B cell (primary cell): Measurements from ENCODE around the gene ADAMTS19. TPM values are rescaled to one million over a fixed set of nuclear protein-coding genes. Genes with fewer than 3 reads are reported as not detected.

Experiments
- ATAC-seq: fragments of 200-7000 bp; cut with Tn5 transposase; one replicate; pipeline ENCODE4 v1.10.0; 2021; ENCODE audit warnings: low read depth, mild to moderate bottlenecking, moderate number of reproducible peaks, moderate library complexity
- CTCF ChIA-PET: fragments of 350-600 bp; sonication (Branson Sonifier 250); formaldehyde crosslinking; loops from one replicate; lab custom pipeline; 2021; ENCODE audit warnings: antibody characterized with exemption, inconsistent platforms; lab: Charles Lee
- POLR2A ChIA-PET: fragments of 350-600 bp; sonication (Branson Sonifier 250); formaldehyde crosslinking; loops from one replicate; lab custom pipeline; 2021; ENCODE audit warnings: antibody characterized with exemption; lab: Charles Lee
- DNase-seq: peaks from one replicate; pipeline ENCODE4 v3.0.0; 2013
- H2AFZ ChIP-seq: 2 replicates; pipeline ENCODE4 v1.6.1; 2012; ENCODE audit warnings: mild to moderate bottlenecking, low read depth, low read length; ENCODE audit not compliant: insufficient read depth, poor library complexity, severe bottlenecking
- H3K27ac ChIP-seq, 2 donors: 1 replicate in 1 of 2; 2 replicates in 1 of 2; pipeline ENCODE4 v1.5.1; 2012 to 2013; ENCODE audit warnings: low read length in 2 of 2, mild to moderate bottlenecking in 2 of 2, moderate library complexity in 1 of 2
- H3K27me3 ChIP-seq, 4 experiments: fragments of 200-600 bp in 1 of 4; sonication (generic) in 1 of 4; replicated peaks in 1 of 4; 1 replicate in 2 of 4; 2 replicates in 2 of 4; pipeline versions ENCODE4 v1.6.1 to v1.7.0; 2013 to 2016; ENCODE audit warnings: low read length in 3 of 4, mild to moderate bottlenecking in 2 of 4, mixed read lengths in 1 of 4, moderate library complexity in 1 of 4; ENCODE audit not compliant: insufficient read depth in 4 of 4, control insufficient read depth in 3 of 4; ENCODE audit errors: control extremely low read depth in 1 of 4
- H3K36me3 ChIP-seq, 2 experiments: replicated peaks in 1 of 2; 1 replicate in 1 of 2; 2 replicates in 1 of 2; pipeline versions ENCODE4 v1.6.1 to v1.7.1; 2013; ENCODE audit warnings: low read length in 1 of 2; ENCODE audit not compliant: insufficient read depth in 2 of 2, control insufficient read depth in 1 of 2; ENCODE audit errors: control extremely low read depth in 1 of 2, extremely low read depth in 1 of 2
- H3K4me1 ChIP-seq, 2 donors: fragments of 200-600 bp in 1 of 2; sonication (generic) in 1 of 2; 1 replicate in 1 of 2; 2 replicates in 1 of 2; pipeline versions ENCODE4 v1.5.1 to v1.6.1; 2013 to 2017; ENCODE audit warnings: low read length in 2 of 2; ENCODE audit not compliant: control insufficient read depth in 2 of 2, insufficient read depth in 2 of 2
- H3K4me2 ChIP-seq: replicated peaks from 2 replicates; pipeline ENCODE3; 2012; ENCODE audit warnings: mild to moderate bottlenecking, low read depth, low read length; ENCODE audit not compliant: poor library complexity, severe bottlenecking
- H3K4me3 ChIP-seq, 5 experiments: fragments of 200-600 bp in 1 of 5; sonication (generic) in 1 of 5; 1 replicate in 3 of 5; 2 replicates in 2 of 5; pipeline versions ENCODE4 v1.5.1 to v1.7.0; 2011 to 2016; ENCODE audit warnings: low read length in 4 of 5, mild to moderate bottlenecking in 4 of 5, low read depth in 2 of 5, control low read depth in 1 of 5, moderate library complexity in 1 of 5; ENCODE audit not compliant: insufficient read depth in 1 of 5; ENCODE audit errors: control extremely low read depth in 1 of 5, extremely low read depth in 1 of 5
- H3K79me2 ChIP-seq: fragments of 200-600 bp; sonication (generic); one replicate; pipeline ENCODE4 v1.6.0; 2016; ENCODE audit warnings: low read length; ENCODE audit not compliant: control insufficient read depth, insufficient read depth
- H3K9ac ChIP-seq: fragments of 200-600 bp; sonication (generic); 2 replicates; pipeline ENCODE4 v1.6.1; 2017; ENCODE audit warnings: mild to moderate bottlenecking, low read length, moderate library complexity
- H3K9me3 ChIP-seq, 3 donors: one replicate each; pipeline versions ENCODE4 v1.6.1 to v1.7.1; 2013; ENCODE audit warnings: low read length in 2 of 3; ENCODE audit not compliant: control insufficient read depth in 2 of 3, insufficient read depth in 1 of 3; ENCODE audit errors: control extremely low read depth in 1 of 3
- H4K20me1 ChIP-seq: 2 replicates; pipeline ENCODE4 v1.6.0; 2012; ENCODE audit warnings: mild to moderate bottlenecking, low read length; ENCODE audit not compliant: insufficient read depth, control insufficient read depth, poor library complexity, severe bottlenecking
- H3K27ac Mint-ChIP-seq: one replicate; pipeline ENCODE4 v1.8.0; 2021; ENCODE audit warnings: mixed read lengths
- H3K27me3 Mint-ChIP-seq: one replicate; pipeline ENCODE4 v1.8.0; 2021; ENCODE audit warnings: mixed read lengths
- H3K4me1 Mint-ChIP-seq: one replicate; pipeline ENCODE4 v1.8.0; 2021; ENCODE audit warnings: mixed read lengths
- H3K4me3 Mint-ChIP-seq: one replicate; pipeline ENCODE4 v1.8.0; 2021; ENCODE audit warnings: mixed read lengths
- H3K9me3 Mint-ChIP-seq: one replicate; pipeline ENCODE4 v1.8.0; 2022; ENCODE audit warnings: mixed read lengths; ENCODE audit not compliant: insufficient read depth
- EZH2 ChIP-seq: IDR thresholded peaks from 2 replicates; pipeline ENCODE4 v1.6.1; 2012; ENCODE audit warnings: borderline replicate concordance, low read depth, mild to moderate bottlenecking, moderate library complexity, low read length; ENCODE audit not compliant: insufficient read depth, poor library complexity, severe bottlenecking
- WGBS: methylation state at CpG from one replicate; pipeline ENCODE4 v1.1.5; 2013; ENCODE audit warnings: missing lambda C conversion rate; ENCODE audit not compliant: insufficient coverage; 5-methylcytosine and 5-hydroxymethylcytosine counted together
- intact Hi-C: fragments of 100-400 bp; cut with micrococcal nuclease; formaldehyde crosslinking; loops from one replicate; pipeline ENCODE4 v1.10.0; 2022
- polyA plus RNA-seq: library from polyadenylated mRNA; depleted of rRNA; stranded (reverse); fragments of >200 nt; gene quantifications from 2 replicates; pipeline ENCODE4 v1.2.3, GENCODE V29; 2012
- total RNA-seq, 2 donors: library from RNA; stranded (reverse); fragments of 120-200 nt in 1 of 2; gene quantifications; 1 replicate in 1 of 2; 2 replicates in 1 of 2; pipeline versions ENCODE4 v1.2.3 to v1.2.4, GENCODE V29; 2013 to 2022
- TF ChIP-seq, protein P1 (sequence below): fragments of 200-600 bp; IDR thresholded peaks from one replicate; pipeline ENCODE4 v1.8.0; 2022; ENCODE audit warnings: antibody characterized with exemption, mild to moderate bottlenecking

Gene ADAMTS19
- total and polyA plus RNA-seq, 2 donors (not counting 1 experiment from before 2014, with no cell fraction given): not detected

DNA sequence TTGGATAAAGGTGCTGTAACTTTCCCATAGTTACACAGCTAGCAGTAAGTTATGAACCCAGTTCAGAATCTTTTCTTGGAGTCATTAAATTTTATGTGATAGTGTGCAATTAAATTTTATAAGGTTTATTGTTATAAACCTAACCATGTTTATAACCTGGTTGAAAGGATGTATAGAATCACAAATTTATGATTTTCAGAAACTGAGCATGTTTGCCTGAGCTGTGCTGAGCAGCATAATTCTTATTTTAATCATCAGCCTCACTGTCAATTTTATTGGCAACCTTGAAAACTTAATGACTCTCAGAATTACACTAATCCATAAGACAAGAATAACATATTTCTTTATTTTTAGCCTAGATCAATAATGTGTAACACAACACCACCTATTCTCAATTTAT is 46.9 kb downstream of the ADAMTS19 start:
- H3K27me3 Mint-ChIP-seq: no peaks in the 10 kb centered on the region
- no peaks in the 10 kb centered on the region for H3K9me3 Mint-ChIP-seq
- no peaks in the 10 kb centered on the region for H3K4me1 ChIP-seq
- ATAC-seq (no peak), DNase-seq (no peak)
- H3K27ac Mint-ChIP-seq: no peak overlapping the region
- no peak overlapping the region for H3K27ac ChIP-seq
- H3K36me3 ChIP-seq: no peaks in the 10 kb centered on the region
- no peak overlapping the region for H2AFZ ChIP-seq
- ChIA-PET CTCF (no interaction called here), POLR2A (no interaction called here)
- H3K4me1 Mint-ChIP-seq: no peaks in the 10 kb centered on the region
- no peaks in the 10 kb centered on the region for H3K9me3 ChIP-seq
- H3K79me2 ChIP-seq: no peaks in the 10 kb centered on the region
- no peaks in the 10 kb centered on the region for H3K27me3 ChIP-seq
- H3K4me3 ChIP-seq: no peak overlapping the region
- H4K20me1 ChIP-seq: no peaks in the 10 kb centered on the region
- H3K9ac ChIP-seq: no peak overlapping the region
- H3K4me2 ChIP-seq: no peak overlapping the region
- H3K4me3 Mint-ChIP-seq: no peak overlapping the region
- intact Hi-C loops: no loop called here
- TF ChIP-seq, protein P1, sequence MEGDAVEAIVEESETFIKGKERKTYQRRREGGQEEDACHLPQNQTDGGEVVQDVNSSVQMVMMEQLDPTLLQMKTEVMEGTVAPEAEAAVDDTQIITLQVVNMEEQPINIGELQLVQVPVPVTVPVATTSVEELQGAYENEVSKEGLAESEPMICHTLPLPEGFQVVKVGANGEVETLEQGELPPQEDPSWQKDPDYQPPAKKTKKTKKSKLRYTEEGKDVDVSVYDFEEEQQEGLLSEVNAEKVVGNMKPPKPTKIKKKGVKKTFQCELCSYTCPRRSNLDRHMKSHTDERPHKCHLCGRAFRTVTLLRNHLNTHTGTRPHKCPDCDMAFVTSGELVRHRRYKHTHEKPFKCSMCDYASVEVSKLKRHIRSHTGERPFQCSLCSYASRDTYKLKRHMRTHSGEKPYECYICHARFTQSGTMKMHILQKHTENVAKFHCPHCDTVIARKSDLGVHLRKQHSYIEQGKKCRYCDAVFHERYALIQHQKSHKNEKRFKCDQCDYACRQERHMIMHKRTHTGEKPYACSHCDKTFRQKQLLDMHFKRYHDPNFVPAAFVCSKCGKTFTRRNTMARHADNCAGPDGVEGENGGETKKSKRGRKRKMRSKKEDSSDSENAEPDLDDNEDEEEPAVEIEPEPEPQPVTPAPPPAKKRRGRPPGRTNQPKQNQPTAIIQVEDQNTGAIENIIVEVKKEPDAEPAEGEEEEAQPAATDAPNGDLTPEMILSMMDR: no peak
- no peak for TF ChIP-seq EZH2

DNA sequence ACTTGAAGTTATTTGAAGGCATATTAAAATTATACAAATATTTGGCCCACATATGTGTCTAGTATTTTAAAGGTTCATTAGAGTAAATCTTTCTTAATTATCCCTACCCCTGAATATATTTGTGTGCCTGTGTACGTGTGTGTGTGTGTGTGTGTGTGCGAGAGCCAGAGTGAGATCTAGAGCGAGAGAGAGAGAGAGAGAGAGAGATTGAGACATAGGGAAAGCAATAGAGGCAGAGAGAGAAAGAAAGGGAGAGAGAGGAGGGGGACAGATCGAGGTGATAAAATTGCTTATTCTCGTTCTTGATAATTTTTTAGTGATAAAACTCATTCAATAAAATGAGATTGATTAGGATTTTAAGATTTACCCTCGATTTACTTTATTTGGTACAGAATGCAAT is 47.4 kb downstream of the ADAMTS19 start:
- no peak overlapping the region for H2AFZ ChIP-seq
- H3K4me3 Mint-ChIP-seq: no peak overlapping the region
- WGBS: 77% methylated on average over 3 of the region's 6 CpGs
- DNase-seq (no peak), ATAC-seq (no peak)
- H4K20me1 ChIP-seq: no peaks in the 10 kb centered on the region
- POLR2A ChIA-PET: no interaction called here
- H3K36me3 ChIP-seq: no peaks in the 10 kb centered on the region
- H3K4me1 Mint-ChIP-seq: no peaks in the 10 kb centered on the region
- intact Hi-C loops: no loop called here
- H3K27ac ChIP-seq: no peak overlapping the region
- no peak for TF ChIP-seq EZH2
- TF ChIP-seq, protein P1: no peak
- H3K4me3 ChIP-seq: no peak overlapping the region
- H3K27me3 Mint-ChIP-seq: no peaks in the 10 kb centered on the region
- H3K27me3 ChIP-seq: no peaks in the 10 kb centered on the region
- H3K4me2 ChIP-seq: no peak overlapping the region
- H3K9me3 ChIP-seq: no peaks in the 10 kb centered on the region
- H3K4me1 ChIP-seq: no peaks in the 10 kb centered on the region
- H3K9me3 Mint-ChIP-seq: no peaks in the 10 kb centered on the region
- CTCF ChIA-PET: no interaction called here
- no peak overlapping the region for H3K9ac ChIP-seq
- no peaks in the 10 kb centered on the region for H3K79me2 ChIP-seq
- no peak overlapping the region for H3K27ac Mint-ChIP-seq
